ENCODE results near the gene TSHB.
"Not testable (repeated sequence)": the region's sequence is repeated elsewhere in the genome, so short reads cannot be mapped to it uniquely, and the experiment has no call there.

The TSHB gene

DNA sequence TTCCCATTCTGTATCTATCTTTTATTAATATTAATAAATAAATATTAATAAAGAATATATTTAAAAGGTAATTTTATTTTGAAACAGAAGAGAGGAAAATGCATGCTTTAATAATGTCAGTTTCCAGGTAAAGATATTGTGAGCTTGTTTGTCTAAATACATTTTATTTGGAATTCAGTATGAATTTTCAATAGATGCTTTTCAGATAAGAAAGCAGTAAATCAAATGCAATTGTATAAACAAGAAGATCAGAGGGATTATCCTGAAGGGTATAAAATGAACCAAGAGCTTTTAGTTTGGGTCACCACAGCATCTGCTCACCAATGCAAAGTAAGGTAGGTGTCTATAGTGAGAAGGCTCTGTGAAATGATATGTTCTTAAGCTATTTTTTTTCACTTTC lies at the start of gene TSHB:
Gene TSHB, plus strand, starts transcription at position 301 of the 400 bp plus-strand sequence. CDS start 3,537 bp downstream, outside the sequence.
- no peak for DNase-seq

DNA sequence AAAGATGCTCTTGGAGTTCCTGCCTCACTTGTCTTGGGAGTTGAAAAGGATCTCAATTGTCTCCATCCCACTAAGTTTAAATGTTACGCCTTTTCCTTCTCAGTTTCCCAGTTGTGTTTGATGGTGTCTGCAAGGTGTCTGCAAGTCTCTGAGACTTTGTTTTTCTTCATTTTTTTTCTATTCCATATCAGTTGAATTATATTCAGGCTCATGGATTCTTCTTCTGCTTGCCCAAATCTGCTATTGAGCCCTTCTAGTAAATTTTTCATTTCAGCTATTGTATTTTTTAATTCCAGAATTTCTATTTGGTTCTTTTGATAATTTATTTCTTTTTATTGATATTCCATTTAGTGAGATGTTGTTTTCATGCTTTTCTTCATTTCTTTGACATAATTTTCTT lies 47.4 kb upstream of the TSHB start:
- no peak for DNase-seq

DNA sequence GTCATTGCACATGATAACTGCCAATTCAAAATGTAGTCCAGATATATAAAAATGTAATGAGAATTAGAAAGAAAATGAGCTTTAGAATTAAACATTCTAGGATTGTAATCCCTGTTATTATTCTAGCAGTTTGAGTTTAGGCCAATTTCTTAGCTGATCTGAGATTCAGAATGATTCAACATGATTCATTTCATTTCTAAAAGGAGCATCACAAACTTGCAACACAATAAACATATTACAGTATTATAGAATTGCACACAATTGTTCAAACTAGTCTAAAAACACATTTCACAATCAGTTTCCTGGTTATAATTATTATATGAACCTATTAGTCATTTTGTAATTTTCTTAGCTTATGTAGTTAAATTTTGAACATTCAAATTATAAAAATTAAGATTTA lies 43.3 kb upstream of the TSHB start:
- DNase-seq, result no peak

GRCh38 chr1:114988095-114988494 lies 41.5 kb upstream of the TSHB start:
- no peak for DNase-seq

GRCh38 chr1:114997510-114998289 lies 31.9 kb upstream of the TSHB start:
- DNase-seq, result no peak

DNA sequence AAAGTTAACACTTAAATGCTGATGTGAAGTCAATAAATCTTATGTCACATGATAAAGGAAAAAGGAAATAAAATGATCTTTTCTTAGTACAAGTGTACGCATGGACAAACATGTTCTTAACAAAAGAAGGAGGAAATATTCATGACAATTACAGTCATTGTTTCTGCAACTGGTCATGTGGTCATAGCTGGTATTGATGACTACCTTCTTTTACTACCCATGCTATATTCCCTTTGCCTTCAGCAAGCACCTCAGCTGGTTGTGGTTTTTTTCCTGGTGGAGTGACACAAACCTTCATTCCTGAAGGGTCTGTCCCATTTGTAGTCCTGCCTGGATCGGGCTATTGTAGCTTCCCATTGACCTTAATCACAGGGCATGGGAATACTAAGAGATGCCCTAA lies 23.4 kb upstream of the TSHB start:
- DNase-seq, result no peak

DNA sequence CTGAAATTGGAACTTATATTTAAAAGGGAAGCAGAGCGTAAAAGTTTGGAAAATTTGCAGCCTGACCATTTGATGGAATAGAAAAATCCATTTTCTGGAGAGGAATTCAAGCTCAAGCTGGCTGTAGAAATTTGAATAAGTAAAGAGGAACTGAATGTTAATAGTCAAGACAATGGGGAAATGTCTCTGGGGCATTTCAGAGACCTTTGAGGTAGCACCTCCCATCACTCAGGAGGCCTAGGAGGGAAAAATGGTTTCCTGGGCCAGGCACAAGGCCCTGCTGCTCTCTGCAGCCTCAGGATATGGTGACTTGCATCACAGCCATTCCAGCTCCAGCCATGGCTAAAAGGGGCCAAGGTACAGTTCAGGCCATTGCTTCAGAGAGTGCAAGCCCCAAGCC lies 17.6 kb upstream of the TSHB start:
- DNase-seq, result no peak

DNA sequence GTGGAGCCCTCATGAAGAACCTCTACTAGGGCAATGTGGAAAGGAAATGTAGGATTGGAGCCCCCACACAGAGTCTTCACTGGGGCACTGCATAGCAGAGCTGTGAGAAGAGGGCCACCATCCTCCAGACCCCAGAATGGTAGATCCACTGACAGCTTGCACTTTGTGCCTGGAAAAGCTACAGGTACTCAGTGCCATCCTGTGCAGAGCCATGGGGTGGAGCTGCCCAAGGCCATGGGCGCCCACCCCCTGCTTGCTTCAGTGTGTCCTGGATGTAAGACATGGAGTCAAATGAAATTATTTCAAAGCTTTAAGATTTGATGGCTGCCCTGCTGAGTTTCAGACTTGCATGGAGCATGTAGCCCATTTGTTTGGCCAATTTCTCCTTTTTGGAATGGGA lies 17.2 kb upstream of the TSHB start:
- no peak for DNase-seq

- DNase-seq, result no peak
Measured at GRCh38 chr1:115013792-115014191, 15.8 kb upstream of the TSHB start.

GRCh38 chr1:115019549-115019948 lies 10.1 kb upstream of the TSHB start:
- DNase-seq, result not testable (repeated sequence)

GRCh38 chr1:115021145-115021544 lies 8.5 kb upstream of the TSHB start:
- no peak for DNase-seq

GRCh38 chr1:115023593-115023992 lies 6.0 kb upstream of the TSHB start:
- DNase-seq, result no peak

DNA sequence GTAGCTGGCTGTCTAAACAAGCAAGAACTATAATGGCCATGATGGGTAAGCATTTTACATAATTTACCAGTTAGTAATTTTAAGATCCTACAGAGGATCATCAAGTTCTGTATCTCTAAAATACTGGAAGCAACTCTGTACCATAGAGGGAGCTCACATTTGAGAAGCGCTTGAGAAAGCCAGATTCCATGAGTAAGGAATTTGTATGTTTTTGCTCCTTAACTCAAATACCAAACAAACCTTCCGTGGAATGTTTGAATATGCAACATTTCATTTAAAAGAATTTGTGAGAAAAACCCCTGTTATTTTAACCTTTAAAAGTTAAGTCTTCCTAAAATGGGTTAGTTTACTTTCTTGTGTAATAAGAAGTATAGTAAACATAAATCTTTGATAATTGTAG lies 2.0 kb downstream of the TSHB start:
- no peak for DNase-seq

DNA sequence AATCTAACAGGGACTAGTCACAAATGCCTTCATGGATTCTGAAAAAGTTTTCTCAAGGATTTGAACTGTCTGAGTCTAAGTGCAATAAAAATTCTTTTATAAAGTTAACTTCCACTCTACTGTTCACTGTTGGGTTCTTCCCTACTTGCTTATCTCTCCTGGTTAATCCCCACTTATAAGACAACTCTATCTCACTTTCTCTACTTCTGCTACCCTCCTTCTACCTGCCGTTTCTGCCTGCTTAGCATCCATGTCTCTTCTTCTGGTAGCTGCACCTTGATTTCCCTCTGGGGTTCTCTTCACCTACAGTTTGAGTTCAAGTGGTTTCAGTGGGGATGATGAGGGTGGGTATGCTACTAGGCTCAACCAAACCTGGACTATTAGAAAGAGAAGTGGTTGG lies 6.0 kb downstream of the TSHB start:
- DNase-seq, result no peak

DNA sequence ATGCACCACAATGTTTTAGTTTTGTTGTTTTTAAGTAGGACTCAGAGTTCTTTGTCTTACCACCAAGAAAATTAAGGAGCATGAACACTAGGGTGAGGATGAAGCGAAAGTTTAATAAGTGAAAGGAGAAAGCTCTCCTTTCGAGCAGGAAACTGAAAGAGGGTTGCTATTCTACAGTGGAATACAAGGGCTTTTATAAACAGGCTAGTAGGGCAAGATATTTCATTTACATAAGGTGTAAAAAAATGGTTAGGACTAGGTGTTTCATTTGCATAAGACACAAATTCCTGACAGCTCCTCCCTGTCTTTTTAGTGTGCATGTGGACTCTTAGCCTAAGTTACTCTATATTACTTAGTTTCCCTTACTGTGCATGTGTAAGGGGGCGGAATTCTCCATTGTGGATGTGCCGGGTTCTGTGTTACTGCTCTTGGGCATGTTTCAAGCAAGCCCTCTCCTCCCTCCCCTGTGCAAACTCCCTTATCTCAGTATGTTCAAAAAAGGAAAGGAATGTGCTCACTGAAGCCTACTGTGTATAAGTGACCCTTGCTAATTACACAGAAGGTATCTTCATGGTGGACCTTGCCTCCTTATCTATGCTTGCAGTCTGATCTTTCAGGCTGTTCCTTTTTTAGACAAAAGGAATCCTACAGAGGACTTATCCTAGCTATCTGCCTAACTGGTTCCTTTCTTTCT lies 7.3 kb downstream of the TSHB start:
- no peak for DNase-seq

- no peak for DNase-seq
Measured at GRCh38 chr1:115040501-115040900, 10.9 kb downstream of the TSHB start.

DNA sequence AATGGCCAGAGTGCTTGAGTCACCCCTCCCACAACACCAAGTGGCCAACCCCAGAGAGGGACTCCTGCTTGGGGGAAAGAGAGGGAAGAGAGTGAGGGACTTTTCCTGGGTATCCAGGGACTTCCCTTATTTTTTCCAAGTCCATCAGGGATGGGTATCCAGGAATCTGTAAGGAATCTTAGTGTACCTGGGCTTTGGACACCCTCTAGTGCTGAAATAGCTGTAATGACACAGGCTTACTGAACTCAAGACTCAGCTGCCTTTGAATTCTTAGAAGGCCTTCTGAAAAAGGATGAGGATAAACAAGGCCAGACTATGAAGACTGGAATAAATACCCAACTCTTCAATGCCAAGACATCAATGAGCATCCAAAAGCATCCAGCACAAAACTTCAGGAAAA lies 12.0 kb downstream of the TSHB start:
- DNase-seq, result no peak

- no peak for DNase-seq
Measured at GRCh38 chr1:115046751-115047150, 17.1 kb downstream of the TSHB start.

- DNase-seq, result no peak
Measured at GRCh38 chr1:115051850-115052249, 22.2 kb downstream of the TSHB start.

GRCh38 chr1:115052454-115053083 lies 22.9 kb downstream of the TSHB start:
- peak; percentile 84 for DNase-seq

DNA sequence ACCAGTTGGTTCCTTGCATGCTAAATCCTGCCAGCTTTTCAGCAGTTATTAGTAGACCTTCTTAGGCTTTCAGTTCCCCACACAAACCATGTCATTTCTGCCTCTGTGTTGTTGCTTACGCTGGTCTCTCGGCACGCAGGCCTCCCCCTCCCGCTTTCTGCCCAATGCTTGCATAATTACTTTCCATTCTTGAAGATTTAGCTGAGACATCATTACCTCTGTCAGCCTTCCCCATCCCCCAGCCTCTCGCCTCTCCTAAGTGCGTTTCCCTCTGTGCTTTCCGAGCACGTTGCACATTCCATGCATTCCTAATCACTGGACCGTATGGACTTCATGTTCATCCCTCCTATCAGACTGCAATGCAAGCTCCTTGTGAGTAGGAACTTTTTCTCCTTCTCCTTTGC lies 26.8 kb downstream of the TSHB start:
- no peak for DNase-seq

GRCh38 chr1:115057661-115058254 lies 28.1 kb downstream of the TSHB start:
- no peak for DNase-seq

GRCh38 chr1:115059316-115059715 lies 29.7 kb downstream of the TSHB start:
- DNase-seq, result no peak

GRCh38 chr1:115060501-115060900 lies 30.9 kb downstream of the TSHB start:
- no peak for DNase-seq
